Subcutaneous abdominal adipose tissue (tissue), 5 donors: Measurements from ENCODE around the gene FGGY.

Experiments used
- H3K27ac ChIP-seq: one replicate; pipeline ENCODE4 v1.7.0; 2013; ENCODE audit warnings: low read depth, mild to moderate bottlenecking, inconsistent platforms, low read length, moderate library complexity
- H3K27me3 ChIP-seq, 5 donors: one replicate each; pipeline ENCODE4 v1.7.0; 2013; ENCODE audit warnings: low read length in 5 of 5, inconsistent platforms in 1 of 5; ENCODE audit not compliant: control insufficient read depth in 5 of 5, insufficient read depth in 4 of 5
- H3K36me3 ChIP-seq, 5 donors: one replicate each; pipeline ENCODE4 v1.7.0; 2013; ENCODE audit warnings: low read length in 5 of 5; ENCODE audit not compliant: control insufficient read depth in 5 of 5, insufficient read depth in 5 of 5
- H3K4me1 ChIP-seq, 5 donors: one replicate each; pipeline ENCODE4 v1.7.0; 2013; ENCODE audit warnings: low read length in 5 of 5, mild to moderate bottlenecking in 3 of 5, moderate library complexity in 1 of 5; ENCODE audit not compliant: control insufficient read depth in 5 of 5, insufficient read depth in 5 of 5
- H3K4me3 ChIP-seq, 5 donors: one replicate each; pipeline ENCODE4 v1.7.0; 2013; ENCODE audit warnings: low read length in 5 of 5, low read depth in 1 of 5
- H3K9ac ChIP-seq, 5 donors: one replicate each; pipeline ENCODE4 v1.7.0; 2013; ENCODE audit warnings: low read length in 5 of 5, mild to moderate bottlenecking in 4 of 5, moderate library complexity in 3 of 5
- H3K9me3 ChIP-seq, 5 donors: one replicate each; pipeline ENCODE4 v1.7.0; 2013; ENCODE audit warnings: low read length in 5 of 5; ENCODE audit not compliant: control insufficient read depth in 5 of 5
- donor health status: healthy.
- donor health status: healthy.
- donor health status: healthy.
- donor health status: healthy.
- donor health status: healthy.

Gene FGGY

GRCh38 chr1:59480188-59480888 lies 183.4 kb downstream of the FGGY start:
- Histone ChIP-seq H3K4me3 (no peak overlapping the region), H3K9ac (no peak overlapping the region), H3K9me3 (no peaks in the 10 kb centered on the region), H3K27ac (no peak overlapping the region), H3K36me3 (no peaks in the 10 kb centered on the region), H3K27me3 (no peaks in the 10 kb centered on the region), H3K4me1 (peaks cover 0 to 14% (median 0%) of the 10 kb centered on the region in 5 donors)

GRCh38 chr1:59481881-59482505 lies 185.1 kb downstream of the FGGY start:
- no peak overlapping the region for H3K4me3 ChIP-seq
- H3K9me3 ChIP-seq = no peaks in the 10 kb centered on the region
- H3K9ac ChIP-seq = no peak overlapping the region
- peaks cover 0 to 14% (median 0%) of the 10 kb centered on the region in 5 donors for H3K4me1 ChIP-seq
- H3K36me3 ChIP-seq = no peaks in the 10 kb centered on the region
- no peaks in the 10 kb centered on the region for H3K27me3 ChIP-seq
- H3K27ac ChIP-seq = no peak overlapping the region

- H3K4me3 ChIP-seq = no peak overlapping the region
- no peaks in the 10 kb centered on the region for H3K27me3 ChIP-seq
- H3K9ac ChIP-seq = no peak overlapping the region
- no peaks in the 10 kb centered on the region for H3K9me3 ChIP-seq
- no peak overlapping the region for H3K27ac ChIP-seq
- peaks cover 0 to 14% (median 0%) of the 10 kb centered on the region in 5 donors for H3K4me1 ChIP-seq
- no peaks in the 10 kb centered on the region for H3K36me3 ChIP-seq
Observed at GRCh38 chr1:59482986-59483385, 186.1 kb downstream of the FGGY start.

- Histone ChIP-seq H3K9me3 (no peaks in the 10 kb centered on the region), H3K9ac (no peak overlapping the region), H3K4me1 (peaks cover 0 to 14% (median 0%) of the 10 kb centered on the region in 5 donors), H3K4me3 (no peak overlapping the region), H3K27me3 (no peaks in the 10 kb centered on the region), H3K27ac (no peak overlapping the region), H3K36me3 (no peaks in the 10 kb centered on the region)
Observed at GRCh38 chr1:59484096-59484495, 187.2 kb downstream of the FGGY start.

- no peaks in the 10 kb centered on the region for H3K9me3 ChIP-seq
- no peaks in the 10 kb centered on the region for H3K36me3 ChIP-seq
- no peak overlapping the region for H3K27ac ChIP-seq
- no peaks in the 10 kb centered on the region for H3K27me3 ChIP-seq
- no peak overlapping the region for H3K9ac ChIP-seq
- no peak overlapping the region for H3K4me3 ChIP-seq
- H3K4me1 ChIP-seq = peaks cover 0 to 14% (median 0%) of the 10 kb centered on the region in 5 donors
Observed at GRCh38 chr1:59485171-59485570, 188.3 kb downstream of the FGGY start.

GRCh38 chr1:59485949-59486348 lies 189.1 kb downstream of the FGGY start:
- H3K36me3 ChIP-seq = no peaks in the 10 kb centered on the region
- H3K9me3 ChIP-seq = no peaks in the 10 kb centered on the region
- peaks cover 0 to 14% (median 0%) of the 10 kb centered on the region in 5 donors for H3K4me1 ChIP-seq
- H3K27me3 ChIP-seq = no peaks in the 10 kb centered on the region
- no peak overlapping the region for H3K4me3 ChIP-seq
- no peak overlapping the region for H3K9ac ChIP-seq
- no peak overlapping the region for H3K27ac ChIP-seq

- Histone ChIP-seq H3K4me3 (no peak overlapping the region), H3K4me1 (peaks cover 0 to 14% (median 0%) of the 10 kb centered on the region in 5 donors), H3K9ac (no peak overlapping the region), H3K36me3 (no peaks in the 10 kb centered on the region), H3K9me3 (no peaks in the 10 kb centered on the region), H3K27me3 (no peaks in the 10 kb centered on the region), H3K27ac (no peak overlapping the region)
Observed at GRCh38 chr1:59486615-59487014, 189.7 kb downstream of the FGGY start.

- Histone ChIP-seq H3K27ac (no peak overlapping the region), H3K4me3 (no peak overlapping the region), H3K4me1 (peaks cover 0 to 11% (median 0%) of the 10 kb centered on the region in 5 donors), H3K27me3 (no peaks in the 10 kb centered on the region), H3K9me3 (peaks cover 0 to 2% (median 0%) of the 10 kb centered on the region in 5 donors), H3K36me3 (no peaks in the 10 kb centered on the region), H3K9ac (no peak overlapping the region)
Observed at GRCh38 chr1:59487335-59488031, 190.6 kb downstream of the FGGY start.

GRCh38 chr1:59492500-59492899 lies 195.6 kb downstream of the FGGY start:
- no peaks in the 10 kb centered on the region for H3K36me3 ChIP-seq
- H3K27me3 ChIP-seq = no peaks in the 10 kb centered on the region
- H3K9me3 ChIP-seq = peaks cover 0 to 2% (median 0%) of the 10 kb centered on the region in 5 donors
- H3K4me1 ChIP-seq = no peaks in the 10 kb centered on the region
- H3K9ac ChIP-seq = no peak overlapping the region
- H3K27ac ChIP-seq = no peak overlapping the region
- H3K4me3 ChIP-seq = no peak overlapping the region
